KMS-11 (cell line): ENCODE measurements around the gene OR2M7.

Experiments used
- H2AFZ ChIP-seq: fragments of 200-600 bp; sonication (generic); 2 replicates; pipeline ENCODE4 v1.6.1; 2016; ENCODE audit warnings: antibody characterized with exemption, mixed run types, low read depth
- H3K27ac ChIP-seq: fragments of 200-600 bp; sonication (generic); 2 replicates; pipeline ENCODE4 v1.6.1; 2016; ENCODE audit warnings: mild to moderate bottlenecking, mixed run types
- H3K27me3 ChIP-seq: fragments of 200-600 bp; sonication (generic); 2 replicates; pipeline ENCODE4 v1.6.1; 2017; ENCODE audit warnings: mild to moderate bottlenecking, low read depth, mixed run types, moderate library complexity; ENCODE audit not compliant: insufficient read depth
- H3K36me3 ChIP-seq: fragments of 200-600 bp; sonication (generic); 2 replicates; pipeline ENCODE4 v1.6.1; 2017; ENCODE audit warnings: mild to moderate bottlenecking, mixed run types; ENCODE audit not compliant: insufficient read depth
- H3K4me1 ChIP-seq: fragments of 200-600 bp; sonication (generic); 2 replicates; pipeline ENCODE4 v1.6.1; 2016; ENCODE audit warnings: mild to moderate bottlenecking, low read depth, mixed run types; ENCODE audit not compliant: poor library complexity, severe bottlenecking
- H3K4me2 ChIP-seq: fragments of 200-600 bp; sonication (generic); 2 replicates; pipeline ENCODE4 v1.7.0; 2016; ENCODE audit warnings: mild to moderate bottlenecking, mixed run types
- H3K4me3 ChIP-seq: fragments of 200-600 bp; sonication (generic); IDR thresholded peaks from 2 replicates; pipeline ENCODE4 v1.6.1; 2017; ENCODE audit warnings: low read depth, low read length, mixed read lengths; ENCODE audit not compliant: insufficient read depth
- H3K79me2 ChIP-seq: fragments of 200-600 bp; sonication (generic); 2 replicates; pipeline ENCODE4 v1.6.1; 2016; ENCODE audit warnings: low read depth, mixed run types; ENCODE audit not compliant: insufficient read depth
- H3K9ac ChIP-seq: fragments of 200-600 bp; sonication (generic); 2 replicates; pipeline ENCODE4 v1.6.1; 2016; ENCODE audit warnings: mild to moderate bottlenecking, mixed run types
- H4K20me1 ChIP-seq: fragments of 200-600 bp; sonication (generic); 2 replicates; pipeline ENCODE4 v1.6.1; 2016; ENCODE audit warnings: mild to moderate bottlenecking, mixed run types; ENCODE audit not compliant: insufficient read depth
- TF ChIP-seq, protein P1 (sequence below): fragments of 200-600 bp; sonication (generic); conservative IDR thresholded peaks from 2 replicates; pipeline ENCODE4 v1.6.1; 2017; ENCODE audit warnings: low read depth, mild to moderate bottlenecking, antibody characterized with exemption, low read length, moderate library complexity, mixed read lengths

Gene OR2M7, protein sequence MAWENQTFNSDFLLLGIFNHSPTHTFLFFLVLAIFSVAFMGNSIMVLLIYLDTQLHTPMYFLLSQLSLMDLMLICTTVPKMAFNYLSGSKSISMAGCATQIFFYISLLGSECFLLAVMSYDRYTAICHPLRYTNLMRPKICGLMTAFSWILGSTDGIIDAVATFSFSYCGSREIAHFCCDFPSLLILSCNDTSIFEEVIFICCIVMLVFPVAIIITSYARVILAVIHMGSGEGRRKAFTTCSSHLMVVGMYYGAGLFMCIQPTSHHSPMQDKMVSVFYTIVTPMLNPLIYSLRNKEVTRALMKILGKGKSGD

DNA sequence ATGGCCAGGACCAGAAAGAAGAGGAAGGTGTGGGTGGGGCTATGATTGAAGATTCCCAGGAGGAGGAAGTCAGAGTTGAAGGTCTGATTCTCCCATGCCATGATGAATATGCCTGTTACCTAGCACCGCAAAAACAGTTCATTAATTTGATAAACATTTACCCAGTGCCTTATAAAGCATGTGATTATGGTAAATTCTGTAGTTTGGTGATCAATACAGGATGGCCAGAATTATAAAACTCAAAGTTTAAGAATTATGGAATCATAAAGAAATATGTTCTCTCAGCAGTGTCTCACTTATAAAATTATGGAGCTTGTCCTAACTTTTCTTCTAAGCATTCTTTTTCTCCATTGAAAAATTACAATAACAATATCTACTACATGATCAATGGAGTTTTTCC is at the start of gene OR2M7:
OR2M7 (minus strand) TSS at position 101 of the 400 bp plus-strand sequence; CDS start at position 101, 0 bp downstream.
- Histone ChIP-seq H3K27me3 (no peaks in the 10 kb centered on the region), H4K20me1 (no peaks in the 10 kb centered on the region), H3K27ac (no peak within 1 kb of the TSS), H2AFZ (no peak within 1 kb of the TSS), H3K79me2 (no peaks in the 10 kb centered on the region), H3K36me3 (no peaks in the 10 kb centered on the region), H3K9ac (no peak within 1 kb of the TSS), H3K4me1 (no peaks in the 10 kb centered on the region), H3K4me2 (no peak within 1 kb of the TSS), H3K4me3 (no peak within 1 kb of the TSS)
- TF ChIP-seq, protein P1, sequence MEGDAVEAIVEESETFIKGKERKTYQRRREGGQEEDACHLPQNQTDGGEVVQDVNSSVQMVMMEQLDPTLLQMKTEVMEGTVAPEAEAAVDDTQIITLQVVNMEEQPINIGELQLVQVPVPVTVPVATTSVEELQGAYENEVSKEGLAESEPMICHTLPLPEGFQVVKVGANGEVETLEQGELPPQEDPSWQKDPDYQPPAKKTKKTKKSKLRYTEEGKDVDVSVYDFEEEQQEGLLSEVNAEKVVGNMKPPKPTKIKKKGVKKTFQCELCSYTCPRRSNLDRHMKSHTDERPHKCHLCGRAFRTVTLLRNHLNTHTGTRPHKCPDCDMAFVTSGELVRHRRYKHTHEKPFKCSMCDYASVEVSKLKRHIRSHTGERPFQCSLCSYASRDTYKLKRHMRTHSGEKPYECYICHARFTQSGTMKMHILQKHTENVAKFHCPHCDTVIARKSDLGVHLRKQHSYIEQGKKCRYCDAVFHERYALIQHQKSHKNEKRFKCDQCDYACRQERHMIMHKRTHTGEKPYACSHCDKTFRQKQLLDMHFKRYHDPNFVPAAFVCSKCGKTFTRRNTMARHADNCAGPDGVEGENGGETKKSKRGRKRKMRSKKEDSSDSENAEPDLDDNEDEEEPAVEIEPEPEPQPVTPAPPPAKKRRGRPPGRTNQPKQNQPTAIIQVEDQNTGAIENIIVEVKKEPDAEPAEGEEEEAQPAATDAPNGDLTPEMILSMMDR, result no peak

DNA sequence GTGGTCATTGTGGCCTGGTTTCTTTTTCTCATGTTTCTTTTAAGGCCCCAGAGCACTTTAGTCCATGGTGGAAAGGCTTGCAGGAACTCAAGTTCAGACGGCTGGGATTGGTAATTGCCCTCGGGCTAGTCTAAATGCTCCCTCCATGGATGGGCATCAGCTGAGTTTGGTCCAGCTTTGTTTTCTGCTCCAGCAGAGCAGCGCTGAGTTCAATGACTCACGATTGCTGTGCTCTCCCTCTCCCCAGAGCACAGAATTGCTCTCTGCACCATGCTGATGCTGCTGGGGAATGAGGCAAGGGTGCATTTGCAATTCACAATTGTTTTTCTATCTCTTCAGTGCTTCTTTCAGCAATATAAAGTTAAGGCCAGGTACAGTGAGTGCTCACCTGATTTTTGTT is 49.4 kb upstream of the OR2M7 start:
- H3K9ac ChIP-seq, result no peak overlapping the region
- TF ChIP-seq, protein P1, result no peak
- H3K4me2 ChIP-seq, result no peak overlapping the region
- H3K27me3 ChIP-seq, result no peaks in the 10 kb centered on the region
- H3K4me1 ChIP-seq, result no peaks in the 10 kb centered on the region
- no peak overlapping the region for H2AFZ ChIP-seq
- H3K79me2 ChIP-seq, result no peaks in the 10 kb centered on the region
- H3K27ac ChIP-seq, result no peak overlapping the region
- H3K36me3 ChIP-seq, result no peaks in the 10 kb centered on the region
- H4K20me1 ChIP-seq, result no peaks in the 10 kb centered on the region
- H3K4me3 ChIP-seq, result no peak overlapping the region

GRCh38 chr1:248372394-248372793 is 48.0 kb upstream of the OR2M7 start:
- no peaks in the 10 kb centered on the region for H4K20me1 ChIP-seq
- H3K79me2 ChIP-seq, result no peaks in the 10 kb centered on the region
- no peak overlapping the region for H3K4me2 ChIP-seq
- H3K36me3 ChIP-seq, result no peaks in the 10 kb centered on the region
- H2AFZ ChIP-seq, result no peak overlapping the region
- H3K27me3 ChIP-seq, result no peaks in the 10 kb centered on the region
- no peak overlapping the region for H3K4me3 ChIP-seq
- TF ChIP-seq, protein P1, result no peak
- no peaks in the 10 kb centered on the region for H3K4me1 ChIP-seq
- no peak overlapping the region for H3K9ac ChIP-seq
- no peak overlapping the region for H3K27ac ChIP-seq

DNA sequence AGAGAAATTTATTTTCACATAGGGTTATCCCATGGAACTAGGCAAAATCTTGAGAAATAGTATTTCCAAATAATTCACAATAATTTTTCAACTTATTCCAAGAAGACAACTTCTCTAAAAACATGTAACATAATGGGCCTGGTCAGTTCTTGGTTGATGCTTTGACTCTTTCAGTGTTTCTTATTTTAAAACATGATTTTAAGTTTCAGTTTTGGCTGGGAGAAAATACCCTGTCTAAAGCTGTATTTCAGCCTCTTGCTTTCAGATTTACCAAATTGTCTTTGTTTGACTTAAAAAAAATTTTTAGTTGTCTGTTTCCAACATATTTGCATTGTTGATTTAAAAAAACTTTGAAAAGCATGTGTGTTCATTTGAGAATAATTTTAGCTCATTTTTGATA is 42.2 kb upstream of the OR2M7 start:
- H3K4me1 ChIP-seq, result no peaks in the 10 kb centered on the region
- H3K9ac ChIP-seq, result no peak overlapping the region
- H3K27me3 ChIP-seq, result no peaks in the 10 kb centered on the region
- H3K36me3 ChIP-seq, result no peaks in the 10 kb centered on the region
- H3K27ac ChIP-seq, result no peak overlapping the region
- H3K4me2 ChIP-seq, result no peak overlapping the region
- H3K4me3 ChIP-seq, result no peak overlapping the region
- no peaks in the 10 kb centered on the region for H4K20me1 ChIP-seq
- no peak overlapping the region for H2AFZ ChIP-seq
- TF ChIP-seq, protein P1, result no peak
- H3K79me2 ChIP-seq, result no peaks in the 10 kb centered on the region
